ENCODE results near the gene FHAD1.

The FHAD1 gene

DNA sequence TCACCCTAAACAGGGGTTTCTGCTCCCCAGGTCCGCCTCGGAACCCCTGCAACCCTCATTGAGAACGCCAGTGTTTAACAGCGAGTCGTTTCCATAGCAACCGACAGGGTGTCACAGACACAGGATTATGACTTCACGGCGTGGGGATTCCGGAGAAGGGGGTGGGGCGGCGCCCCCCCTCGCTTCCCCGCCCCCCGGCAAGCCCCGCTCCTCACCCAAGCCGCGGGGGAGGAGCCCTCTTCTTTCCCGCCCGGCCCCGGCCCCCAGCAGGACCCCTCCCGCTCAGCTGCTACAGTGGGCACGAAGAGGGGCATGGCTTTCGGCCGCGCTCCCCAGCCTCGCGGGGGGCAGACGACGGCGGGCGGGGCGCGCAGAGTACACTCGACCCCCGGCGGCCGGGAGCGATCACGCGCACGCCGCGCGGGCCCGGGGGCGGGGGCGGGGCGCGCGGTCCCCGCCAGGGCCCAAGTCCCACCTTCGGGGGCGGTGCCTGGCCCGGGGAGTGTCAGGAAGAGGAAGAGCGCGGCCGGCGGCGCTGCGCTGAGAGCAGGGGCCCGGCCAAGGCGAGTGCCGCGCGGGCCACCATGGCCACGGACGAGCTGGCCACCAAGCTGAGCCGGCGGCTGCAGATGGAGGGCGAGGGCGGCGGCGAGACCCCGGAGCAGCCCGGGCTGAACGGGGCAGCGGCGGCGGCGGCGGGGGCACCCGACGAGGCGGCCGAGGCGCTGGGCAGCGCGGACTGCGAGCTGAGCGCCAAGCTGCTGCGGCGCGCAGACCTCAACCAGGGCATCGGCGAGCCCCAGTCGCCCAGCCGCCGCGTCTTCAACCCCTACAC, 162.6 kb downstream of the FHAD1 start, which contains the start of gene EFHD2:
TSS of gene EFHD2 (plus strand) at position 501 of the 835 bp plus-strand sequence. CDS start at position 585, 84 bp downstream.
- WGBS, 2 donors (ENCODE audit: extremely low coverage in 2 of 2, insufficient read length in 2 of 2, insufficient replicate concordance in 1 of 2): no CpG with 5 or more reads among the region's 99 CpGs
- peaks cover 0 to 42% (median 15%) of the 10 kb centered on the region in 3 experiments for H3K27me3 ChIP-seq (ENCODE audit: control insufficient read depth in 3 of 3, insufficient read depth in 3 of 3, low read depth in 1 of 3, low read length in 3 of 3)
- H3K9ac ChIP-seq (ENCODE audit: low read depth, low read length, poor library complexity): peak within 1 kb of the TSS; percentile 99
- peak within 1 kb of the TSS; percentile 98 for H3K23ac ChIP-seq (ENCODE audit: low read depth, low read length, poor library complexity)
- no peak within 1 kb of the TSS for H2BK5ac ChIP-seq (ENCODE audit: low read length)
- no peaks in the 10 kb centered on the region for H3K9me3 ChIP-seq (replicated peaks in 1 of 2; ENCODE audit: control insufficient read depth in 2 of 2, insufficient read depth in 1 of 2, low read depth in 1 of 2, low read length in 2 of 2)
- H3K18ac ChIP-seq (ENCODE audit: low read length): peak within 1 kb of the TSS; percentile 96
- peaks cover 10 to 12% of the 10 kb centered on the region in 2 donors for H3K4me1 ChIP-seq (ENCODE audit: control insufficient read depth in 2 of 2, insufficient read depth in 1 of 2, low read depth in 1 of 2, low read length in 2 of 2)
- H4K8ac ChIP-seq (ENCODE audit: low read depth, low read length): no peak within 1 kb of the TSS
- peak within 1 kb of the TSS; percentile 75 to 91 for H3K4me3 ChIP-seq (ENCODE audit: low read length in 2 of 2)
- peak; percentile 88 for DNase-seq (ENCODE audit: low spot score)
- H3K27ac ChIP-seq (replicated peaks; ENCODE audit: low read length): no peak within 1 kb of the TSS
- peak within 1 kb of the TSS; percentile 26 for H2AK5ac ChIP-seq (ENCODE audit: low read depth, low read length)
- H4K91ac ChIP-seq (ENCODE audit: low read depth, low read length, poor library complexity): no peak within 1 kb of the TSS
- H3K4ac ChIP-seq (ENCODE audit: low read length): no peak within 1 kb of the TSS
- no peaks in the 10 kb centered on the region for H3K79me1 ChIP-seq (ENCODE audit: low read depth, low read length)
- peak within 1 kb of the TSS; percentile 90 for H3K4me2 ChIP-seq (ENCODE audit: insufficient read depth, low read length, poor library complexity, severe bottlenecking)
- peak within 1 kb of the TSS; percentile 25 for H3K14ac ChIP-seq (ENCODE audit: low read length)
- H2BK15ac ChIP-seq (ENCODE audit: low read length): peak within 1 kb of the TSS; percentile 13
- H2AFZ ChIP-seq (ENCODE audit: low read length): peak within 1 kb of the TSS; percentile 98
- H2BK12ac ChIP-seq (ENCODE audit: low read length): no peak within 1 kb of the TSS
- H2BK120ac ChIP-seq (ENCODE audit: low read depth, low read length): no peak within 1 kb of the TSS
- H3K36me3 ChIP-seq (replicated peaks in 1 of 2; ENCODE audit: control insufficient read depth in 2 of 2, insufficient read depth in 2 of 2, low read length in 2 of 2): no peaks in the 10 kb centered on the region

DNA sequence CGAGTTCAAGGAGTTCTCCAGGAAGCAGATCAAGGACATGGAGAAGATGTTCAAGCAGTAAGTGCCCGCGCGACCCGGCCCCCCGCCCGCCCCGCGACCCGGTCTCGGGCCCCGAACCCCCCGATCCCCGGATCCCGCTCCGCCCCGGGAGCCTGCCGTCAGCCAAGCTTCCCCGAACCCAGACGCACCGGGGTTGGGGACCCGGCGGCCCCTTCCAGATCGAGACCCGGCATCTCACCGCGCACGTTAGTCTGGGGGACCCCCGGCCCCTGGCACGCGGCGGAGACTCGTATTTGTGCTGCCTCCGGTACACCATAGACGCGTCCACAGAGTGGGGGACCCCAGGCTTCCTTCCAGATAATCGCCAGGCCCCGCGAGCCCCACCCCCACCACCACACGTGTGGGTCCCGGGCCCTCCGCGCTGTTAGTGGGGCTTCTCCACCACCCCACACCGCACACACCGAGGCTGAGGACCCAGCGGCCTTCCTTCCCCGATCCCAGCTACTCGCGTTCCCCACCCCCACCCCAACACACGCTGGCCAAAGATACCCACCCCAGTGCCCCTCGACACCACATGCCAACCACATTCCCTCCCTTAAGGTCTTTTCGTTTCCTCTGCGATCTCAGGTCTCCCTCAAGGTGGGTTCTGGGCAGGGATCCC, 163.3 kb downstream of the FHAD1 start:
- peak overlapping the region; percentile 98 for H2AFZ ChIP-seq (ENCODE audit: low read length)
- no peak overlapping the region for H3K27ac ChIP-seq (replicated peaks; ENCODE audit: low read length)
- no peak overlapping the region for H3K4ac ChIP-seq (ENCODE audit: low read length)
- no CpG with 5 or more reads among the region's 53 CpGs for WGBS, 2 donors (ENCODE audit: extremely low coverage in 2 of 2, insufficient read length in 2 of 2, insufficient replicate concordance in 1 of 2)
- peak overlapping the region; percentile 25 for H3K14ac ChIP-seq (ENCODE audit: low read length)
- no peak overlapping the region for H4K91ac ChIP-seq (ENCODE audit: low read depth, low read length, poor library complexity)
- peak overlapping the region; percentile 75 to 91 for H3K4me3 ChIP-seq (ENCODE audit: low read length in 2 of 2)
- H2BK120ac ChIP-seq (ENCODE audit: low read depth, low read length): no peak overlapping the region
- peak overlapping the region; percentile 26 for H2AK5ac ChIP-seq (ENCODE audit: low read depth, low read length)
- H2BK5ac ChIP-seq (ENCODE audit: low read length): no peak overlapping the region
- no peak overlapping the region for H2BK15ac ChIP-seq (ENCODE audit: low read length)
- H3K27me3 ChIP-seq (ENCODE audit: control insufficient read depth in 3 of 3, insufficient read depth in 3 of 3, low read depth in 1 of 3, low read length in 3 of 3): peaks cover 0 to 37% (median 15%) of the 10 kb centered on the region in 3 experiments
- no peak for DNase-seq (ENCODE audit: low spot score)
- H3K4me1 ChIP-seq (ENCODE audit: control insufficient read depth in 2 of 2, insufficient read depth in 1 of 2, low read depth in 1 of 2, low read length in 2 of 2): peaks cover 10 to 12% of the 10 kb centered on the region in 2 donors
- H3K9ac ChIP-seq (ENCODE audit: low read depth, low read length, poor library complexity): peak overlapping the region; percentile 99
- no peaks in the 10 kb centered on the region for H3K36me3 ChIP-seq (replicated peaks in 1 of 2; ENCODE audit: control insufficient read depth in 2 of 2, insufficient read depth in 2 of 2, low read length in 2 of 2)
- H3K9me3 ChIP-seq (replicated peaks in 1 of 2; ENCODE audit: control insufficient read depth in 2 of 2, insufficient read depth in 1 of 2, low read depth in 1 of 2, low read length in 2 of 2): no peaks in the 10 kb centered on the region
- H4K8ac ChIP-seq (ENCODE audit: low read depth, low read length): no peak overlapping the region
- H2BK12ac ChIP-seq (ENCODE audit: low read length): no peak overlapping the region
- H3K23ac ChIP-seq (ENCODE audit: low read depth, low read length, poor library complexity): peak overlapping the region; percentile 98
- H3K79me1 ChIP-seq (ENCODE audit: low read depth, low read length): no peaks in the 10 kb centered on the region
- peak overlapping the region; percentile 90 for H3K4me2 ChIP-seq (ENCODE audit: insufficient read depth, low read length, poor library complexity, severe bottlenecking)
- peak overlapping the region; percentile 93 for H3K18ac ChIP-seq (ENCODE audit: low read length)

DNA sequence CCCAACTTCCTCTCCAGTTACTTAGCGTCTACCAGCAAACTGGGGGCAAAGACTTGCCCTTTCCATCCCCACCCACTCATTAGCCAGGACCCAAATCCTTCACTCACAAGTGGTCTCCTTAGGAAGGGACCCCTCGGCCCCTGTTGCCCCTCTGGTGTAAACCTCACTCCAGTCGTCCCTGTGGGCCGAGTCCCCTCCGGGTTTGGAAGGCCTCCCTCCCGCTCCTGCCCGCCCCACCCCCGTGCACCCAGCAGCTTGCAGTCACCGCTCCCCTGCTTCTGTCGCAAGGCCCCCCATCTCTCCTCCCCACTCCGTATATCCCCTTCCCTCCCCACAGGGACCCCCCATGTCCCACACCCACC, 163.8 kb downstream of the FHAD1 start:
- peak overlapping the region; percentile 75 to 91 for H3K4me3 ChIP-seq (ENCODE audit: low read length in 2 of 2)
- WGBS, 2 donors (ENCODE audit: extremely low coverage in 2 of 2, insufficient read length in 2 of 2, insufficient replicate concordance in 1 of 2): no CpG with 5 or more reads among the region's 11 CpGs
- H3K27me3 ChIP-seq (ENCODE audit: control insufficient read depth in 3 of 3, insufficient read depth in 3 of 3, low read depth in 1 of 3, low read length in 3 of 3): peaks cover 0 to 31% (median 15%) of the 10 kb centered on the region in 3 experiments

More for the DNA sequence above, 163.8 kb downstream of the FHAD1 start:
- no peak overlapping the region for H2BK12ac ChIP-seq (ENCODE audit: low read length)
- H2AK5ac ChIP-seq (ENCODE audit: low read depth, low read length): no peak overlapping the region
- H3K18ac ChIP-seq (ENCODE audit: low read length): no peak overlapping the region
- no peak for DNase-seq (ENCODE audit: low spot score)
- H3K4ac ChIP-seq (ENCODE audit: low read length): no peak overlapping the region
- H3K9me3 ChIP-seq (replicated peaks in 1 of 2; ENCODE audit: control insufficient read depth in 2 of 2, insufficient read depth in 1 of 2, low read depth in 1 of 2, low read length in 2 of 2): no peaks in the 10 kb centered on the region
- H3K4me2 ChIP-seq (ENCODE audit: insufficient read depth, low read length, poor library complexity, severe bottlenecking): peak overlapping the region; percentile 90
- H3K79me1 ChIP-seq (ENCODE audit: low read depth, low read length): no peaks in the 10 kb centered on the region
- H2AFZ ChIP-seq (ENCODE audit: low read length): peak overlapping the region; percentile 98
- H2BK5ac ChIP-seq (ENCODE audit: low read length): no peak overlapping the region
- no peak overlapping the region for H3K23ac ChIP-seq (ENCODE audit: low read depth, low read length, poor library complexity)
- no peak overlapping the region for H3K14ac ChIP-seq (ENCODE audit: low read length)
- no peak overlapping the region for H3K27ac ChIP-seq (replicated peaks; ENCODE audit: low read length)
- H4K8ac ChIP-seq (ENCODE audit: low read depth, low read length): no peak overlapping the region
- H3K36me3 ChIP-seq (replicated peaks in 1 of 2; ENCODE audit: control insufficient read depth in 2 of 2, insufficient read depth in 2 of 2, low read length in 2 of 2): no peaks in the 10 kb centered on the region
- H2BK15ac ChIP-seq (ENCODE audit: low read length): no peak overlapping the region
- H3K9ac ChIP-seq (ENCODE audit: low read depth, low read length, poor library complexity): no peak overlapping the region
- H3K4me1 ChIP-seq (ENCODE audit: control insufficient read depth in 2 of 2, insufficient read depth in 1 of 2, low read depth in 1 of 2, low read length in 2 of 2): peaks cover 10 to 12% of the 10 kb centered on the region in 2 donors
- H4K91ac ChIP-seq (ENCODE audit: low read depth, low read length, poor library complexity): no peak overlapping the region
- no peak overlapping the region for H2BK120ac ChIP-seq (ENCODE audit: low read depth, low read length)
